Nephron progenitor cell (in vitro differentiated cells): Measurements from ENCODE around the gene HP1BP3.

Experiments
- DNase-seq: peaks from one replicate; pipeline ENCODE4 v3.0.0; 2021
- H3K27ac Mint-ChIP-seq: 2 replicates; pipeline ENCODE4 v1.8.0; 2021; ENCODE audit warnings: mild to moderate bottlenecking, moderate library complexity, mixed read lengths
- H3K27me3 Mint-ChIP-seq: 2 replicates; pipeline ENCODE4 v1.8.0; 2021; ENCODE audit warnings: mild to moderate bottlenecking, low read depth, mixed read lengths; ENCODE audit not compliant: poor library complexity
- H3K36me3 Mint-ChIP-seq: 2 replicates; pipeline ENCODE4 v1.8.0; 2021; ENCODE audit warnings: low read depth, mixed read lengths
- H3K4me1 Mint-ChIP-seq: 2 replicates; pipeline ENCODE4 v1.8.0; 2021; ENCODE audit warnings: mixed read lengths
- H3K4me3 Mint-ChIP-seq: 2 replicates; pipeline ENCODE4 v1.8.0; 2021; ENCODE audit warnings: mild to moderate bottlenecking, moderate library complexity, mixed read lengths
- H3K9me3 Mint-ChIP-seq: 2 replicates; pipeline ENCODE4 v1.8.0; 2021; ENCODE audit warnings: mild to moderate bottlenecking, moderate library complexity, mixed read lengths
- TF ChIP-seq, protein P1 (sequence below): fragments of 200-600 bp; sonication (generic); IDR thresholded peaks from 2 replicates; pipeline ENCODE4 v1.5.0; 2021; ENCODE audit warnings: antibody characterized with exemption

Gene HP1BP3

DNA sequence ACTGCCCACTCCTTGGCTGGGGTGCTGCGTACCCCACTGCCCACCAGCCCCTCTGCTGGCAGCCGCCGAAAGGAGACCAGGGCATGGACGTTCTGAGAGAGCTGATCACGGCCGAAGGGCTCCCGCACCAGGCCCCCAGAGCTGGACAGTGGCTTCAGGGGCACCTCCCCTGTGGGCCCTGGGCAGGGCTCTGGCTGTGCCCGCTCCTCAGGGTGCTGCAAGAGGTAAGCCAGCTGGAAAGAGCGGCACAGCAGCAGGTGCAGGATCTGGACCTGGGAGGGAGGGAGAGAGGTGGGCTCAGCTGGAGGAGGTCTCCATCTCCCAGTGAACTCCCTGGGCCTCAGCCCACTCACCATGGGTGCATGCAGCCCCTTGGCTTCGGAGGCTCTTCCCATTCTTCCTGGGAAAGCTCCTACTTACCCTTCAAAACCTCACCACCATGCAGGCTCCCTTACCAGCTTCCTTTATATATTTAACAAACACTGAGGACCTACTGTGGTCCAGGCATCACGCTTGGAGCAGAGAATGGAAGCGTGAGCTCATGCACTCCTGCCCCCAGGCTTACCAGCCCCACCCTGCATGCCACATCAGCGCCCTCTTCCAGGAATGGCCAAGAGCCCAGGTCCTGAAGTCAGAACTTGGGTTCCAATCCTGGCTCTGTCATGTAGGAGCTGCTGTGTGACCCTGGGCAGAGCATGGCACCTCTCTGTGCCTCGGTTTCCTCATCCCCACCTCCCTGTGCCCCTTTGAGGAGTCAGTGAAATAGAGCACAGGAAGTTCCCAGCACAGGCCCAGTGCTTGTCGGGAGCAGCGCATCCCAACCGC is 62.5 kb downstream of the HP1BP3 start:
- H3K27me3 Mint-ChIP-seq, result peaks cover 33% of the 10 kb centered on the region
- DNase-seq, result no peak
- no peak overlapping the region for H3K27ac Mint-ChIP-seq
- H3K4me1 Mint-ChIP-seq, result peaks cover 20% of the 10 kb centered on the region
- H3K4me3 Mint-ChIP-seq, result no peak overlapping the region
- TF ChIP-seq, protein P1, sequence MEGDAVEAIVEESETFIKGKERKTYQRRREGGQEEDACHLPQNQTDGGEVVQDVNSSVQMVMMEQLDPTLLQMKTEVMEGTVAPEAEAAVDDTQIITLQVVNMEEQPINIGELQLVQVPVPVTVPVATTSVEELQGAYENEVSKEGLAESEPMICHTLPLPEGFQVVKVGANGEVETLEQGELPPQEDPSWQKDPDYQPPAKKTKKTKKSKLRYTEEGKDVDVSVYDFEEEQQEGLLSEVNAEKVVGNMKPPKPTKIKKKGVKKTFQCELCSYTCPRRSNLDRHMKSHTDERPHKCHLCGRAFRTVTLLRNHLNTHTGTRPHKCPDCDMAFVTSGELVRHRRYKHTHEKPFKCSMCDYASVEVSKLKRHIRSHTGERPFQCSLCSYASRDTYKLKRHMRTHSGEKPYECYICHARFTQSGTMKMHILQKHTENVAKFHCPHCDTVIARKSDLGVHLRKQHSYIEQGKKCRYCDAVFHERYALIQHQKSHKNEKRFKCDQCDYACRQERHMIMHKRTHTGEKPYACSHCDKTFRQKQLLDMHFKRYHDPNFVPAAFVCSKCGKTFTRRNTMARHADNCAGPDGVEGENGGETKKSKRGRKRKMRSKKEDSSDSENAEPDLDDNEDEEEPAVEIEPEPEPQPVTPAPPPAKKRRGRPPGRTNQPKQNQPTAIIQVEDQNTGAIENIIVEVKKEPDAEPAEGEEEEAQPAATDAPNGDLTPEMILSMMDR, result no peak
- no peaks in the 10 kb centered on the region for H3K9me3 Mint-ChIP-seq
- no peaks in the 10 kb centered on the region for H3K36me3 Mint-ChIP-seq

DNA sequence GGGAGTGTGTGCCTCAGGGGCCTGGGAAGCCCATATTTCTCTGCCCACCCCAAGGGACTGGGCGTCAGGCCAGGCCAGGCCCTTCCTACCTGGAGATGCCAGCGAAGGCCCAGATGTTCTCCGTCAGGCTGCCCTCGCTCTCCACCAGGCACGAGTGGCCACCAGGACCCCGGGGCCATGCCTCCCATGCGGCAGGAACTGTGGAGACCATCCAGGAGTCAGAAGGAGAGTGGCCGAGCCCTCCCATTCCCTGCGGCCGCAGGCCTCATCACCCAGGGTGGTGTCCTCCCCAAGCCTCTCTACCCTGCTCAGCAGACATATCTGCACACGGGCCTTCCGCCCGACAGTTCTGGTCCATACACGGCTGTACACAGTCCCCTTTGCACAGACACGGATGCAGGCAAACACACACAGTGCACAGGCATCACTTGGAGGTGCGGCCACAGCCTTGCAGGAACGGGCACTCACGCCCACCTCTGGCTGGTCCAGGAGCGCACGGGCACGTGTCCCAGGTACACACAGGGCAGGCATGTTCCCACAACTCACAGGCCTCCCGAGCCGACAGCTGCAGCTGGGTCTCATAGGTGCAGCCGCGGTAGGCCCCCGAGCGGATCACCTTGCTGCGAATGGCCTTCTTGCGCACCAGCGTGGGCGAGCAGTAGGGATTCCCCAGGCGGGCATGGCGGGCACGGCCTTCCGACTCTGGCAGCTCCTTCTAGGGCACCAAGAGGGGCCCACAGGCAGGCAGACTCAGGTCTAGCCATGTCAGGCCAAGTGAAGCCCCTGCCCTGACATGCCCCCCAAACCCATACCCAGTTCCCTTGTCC is 63.4 kb downstream of the HP1BP3 start:
- H3K9me3 Mint-ChIP-seq, result no peaks in the 10 kb centered on the region
- peaks cover 23% of the 10 kb centered on the region for H3K4me1 Mint-ChIP-seq
- TF ChIP-seq, protein P1, result no peak
- H3K4me3 Mint-ChIP-seq, result no peak overlapping the region
- no peaks in the 10 kb centered on the region for H3K36me3 Mint-ChIP-seq
- DNase-seq, result no peak
- peaks cover 33% of the 10 kb centered on the region for H3K27me3 Mint-ChIP-seq
- no peak overlapping the region for H3K27ac Mint-ChIP-seq

DNA sequence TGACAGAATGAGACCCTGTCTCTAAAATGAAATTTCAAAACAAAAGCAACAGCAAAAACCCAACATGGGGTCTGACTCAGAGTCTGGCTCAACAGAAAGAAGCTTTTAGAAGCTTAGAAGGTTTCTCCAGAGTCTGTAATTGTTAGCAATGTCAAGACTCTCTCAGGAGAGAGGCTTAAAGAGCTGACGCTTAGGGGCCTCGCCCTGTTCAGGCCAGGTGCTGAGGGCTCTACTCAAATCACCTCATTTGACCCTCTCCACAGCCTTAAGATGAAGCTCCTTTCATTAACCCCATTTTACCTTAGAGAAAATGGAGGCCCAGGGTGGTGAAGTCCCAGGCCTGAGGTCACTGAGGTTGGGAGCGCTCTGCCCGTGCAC is 64.0 kb downstream of the HP1BP3 start:
- peaks cover 32% of the 10 kb centered on the region for H3K27me3 Mint-ChIP-seq
- no peaks in the 10 kb centered on the region for H3K36me3 Mint-ChIP-seq
- TF ChIP-seq, protein P1, result no peak
- no peaks in the 10 kb centered on the region for H3K9me3 Mint-ChIP-seq
- peaks cover 20% of the 10 kb centered on the region for H3K4me1 Mint-ChIP-seq
- H3K27ac Mint-ChIP-seq, result no peak overlapping the region
- no peak overlapping the region for H3K4me3 Mint-ChIP-seq
- no peak for DNase-seq

DNA sequence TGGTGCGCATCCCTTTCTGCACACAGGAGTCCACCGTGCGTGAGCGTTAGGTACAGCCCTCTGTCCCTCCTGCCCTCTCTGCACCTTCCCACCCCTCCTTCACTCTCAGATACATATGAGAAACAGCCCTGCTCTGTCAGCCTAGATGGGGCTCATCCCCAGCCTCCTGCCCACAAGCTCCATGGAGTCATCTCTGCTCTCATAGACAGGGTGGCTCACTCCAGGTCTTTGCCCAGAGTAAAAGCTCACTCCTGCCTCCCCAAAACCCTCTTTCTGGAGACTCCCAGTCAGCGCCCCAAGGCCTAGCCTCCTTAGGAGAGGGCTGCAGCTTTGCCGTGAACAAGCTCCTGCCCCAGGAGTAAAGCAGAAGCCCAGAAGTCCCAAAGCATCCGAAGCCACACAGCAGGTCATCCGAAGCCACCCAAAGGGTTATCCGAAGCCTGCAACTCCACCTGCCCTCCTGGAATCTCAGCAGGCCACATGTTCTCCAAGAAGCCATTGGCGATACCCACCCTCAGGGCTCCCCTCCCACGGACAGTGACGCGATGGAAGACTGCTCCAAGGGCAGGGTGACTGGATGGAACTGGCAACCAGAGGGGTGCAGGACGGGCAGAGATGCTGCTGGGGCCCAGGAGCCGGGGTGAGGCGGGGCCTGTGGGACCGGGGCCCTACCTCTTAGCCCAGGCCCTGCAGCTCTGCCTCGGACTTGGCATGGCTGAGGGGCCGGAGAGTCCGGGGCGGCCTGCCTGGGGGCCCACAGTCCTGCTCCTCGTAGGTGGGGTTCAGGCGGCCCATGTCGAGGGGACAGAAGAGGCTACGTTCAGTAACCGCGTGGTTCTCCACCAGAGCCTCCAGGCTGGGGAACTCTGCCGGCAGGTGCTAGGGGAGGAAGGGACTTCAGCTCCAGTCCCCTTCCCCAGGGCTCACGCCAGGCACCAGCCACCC is 65.7 kb downstream of the HP1BP3 start:
- H3K4me1 Mint-ChIP-seq, result peaks cover 20% of the 10 kb centered on the region
- H3K4me3 Mint-ChIP-seq, result no peak overlapping the region
- no peak for DNase-seq
- no peak overlapping the region for H3K27ac Mint-ChIP-seq
- no peaks in the 10 kb centered on the region for H3K36me3 Mint-ChIP-seq
- no peaks in the 10 kb centered on the region for H3K9me3 Mint-ChIP-seq
- TF ChIP-seq, protein P1, result no peak
- H3K27me3 Mint-ChIP-seq, result peaks cover 33% of the 10 kb centered on the region

GRCh38 chr1:20720631-20721091 is 66.4 kb downstream of the HP1BP3 start:
- DNase-seq, result no peak

More at GRCh38 chr1:20720631-20721091, 66.4 kb downstream of the HP1BP3 start:
- Mint-ChIP-seq H3K4me3 (no peak overlapping the region), H3K9me3 (no peaks in the 10 kb centered on the region), H3K4me1 (peaks cover 24% of the 10 kb centered on the region), H3K27ac (no peak overlapping the region), H3K36me3 (no peaks in the 10 kb centered on the region), H3K27me3 (peaks cover 38% of the 10 kb centered on the region)
- TF ChIP-seq, protein P1, result no peak
